IPS-NIHi7 (cell line): Measurements from ENCODE around the gene BRF1.

Source experiments
- DNase-seq: peaks from one replicate; pipeline ENCODE4 v3.0.0; 2012; ENCODE audit warnings: mixed read lengths; ENCODE audit errors: extremely low spot score

The BRF1 gene

GRCh38 chr14:105196265-105196960 lies 104.4 kb downstream of the BRF1 start:
- peak; percentile 65 for DNase-seq

- DNase-seq: no peak
These were observed 105.1 kb downstream of the BRF1 start for GRCh38 chr14:105195522-105196264.

- no peak for DNase-seq
These were observed 105.8 kb downstream of the BRF1 start for GRCh38 chr14:105195051-105195450.

DNA sequence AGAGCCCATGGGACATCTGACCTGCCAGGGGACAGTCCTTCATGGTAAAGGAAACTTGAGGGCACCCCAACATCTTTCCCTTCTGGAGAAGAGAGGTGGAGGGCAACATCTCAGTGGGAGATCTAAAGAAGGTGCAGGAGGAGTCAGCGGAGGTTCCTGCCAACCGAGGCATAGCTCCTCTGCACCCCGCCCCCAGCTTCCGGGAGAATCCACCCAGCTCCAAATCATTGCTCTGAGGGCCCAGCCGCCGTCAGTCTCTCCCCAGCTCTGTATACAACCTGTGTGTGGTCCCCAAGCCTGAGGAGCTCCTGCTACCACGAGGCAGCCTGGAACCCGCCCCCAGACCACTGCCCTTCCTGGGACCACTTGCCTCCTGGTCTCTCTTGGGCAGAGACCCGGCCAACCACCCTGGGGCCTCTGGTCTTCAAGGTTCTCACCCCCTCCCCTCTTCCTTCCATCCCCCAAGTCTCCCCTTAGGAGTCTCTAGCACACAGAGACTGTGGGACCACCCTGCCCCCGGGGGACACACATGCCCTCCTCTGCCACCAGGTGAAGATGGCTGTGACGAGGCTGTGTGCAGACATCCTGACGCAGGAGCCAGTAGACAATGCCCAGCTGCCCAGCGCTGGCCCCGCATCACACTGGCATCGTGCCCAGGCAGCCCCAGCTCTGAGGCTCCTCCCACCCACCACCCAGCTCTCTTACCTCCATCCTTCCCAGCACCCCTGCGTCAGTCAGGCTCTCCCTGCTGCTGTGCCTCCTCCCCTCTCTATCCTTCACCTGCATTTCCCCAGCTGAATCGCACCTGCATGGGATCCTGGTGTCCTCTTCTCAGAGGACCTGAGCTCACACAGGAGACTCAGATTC lies 106.7 kb downstream of the BRF1 start:
- no peak for DNase-seq

DNA sequence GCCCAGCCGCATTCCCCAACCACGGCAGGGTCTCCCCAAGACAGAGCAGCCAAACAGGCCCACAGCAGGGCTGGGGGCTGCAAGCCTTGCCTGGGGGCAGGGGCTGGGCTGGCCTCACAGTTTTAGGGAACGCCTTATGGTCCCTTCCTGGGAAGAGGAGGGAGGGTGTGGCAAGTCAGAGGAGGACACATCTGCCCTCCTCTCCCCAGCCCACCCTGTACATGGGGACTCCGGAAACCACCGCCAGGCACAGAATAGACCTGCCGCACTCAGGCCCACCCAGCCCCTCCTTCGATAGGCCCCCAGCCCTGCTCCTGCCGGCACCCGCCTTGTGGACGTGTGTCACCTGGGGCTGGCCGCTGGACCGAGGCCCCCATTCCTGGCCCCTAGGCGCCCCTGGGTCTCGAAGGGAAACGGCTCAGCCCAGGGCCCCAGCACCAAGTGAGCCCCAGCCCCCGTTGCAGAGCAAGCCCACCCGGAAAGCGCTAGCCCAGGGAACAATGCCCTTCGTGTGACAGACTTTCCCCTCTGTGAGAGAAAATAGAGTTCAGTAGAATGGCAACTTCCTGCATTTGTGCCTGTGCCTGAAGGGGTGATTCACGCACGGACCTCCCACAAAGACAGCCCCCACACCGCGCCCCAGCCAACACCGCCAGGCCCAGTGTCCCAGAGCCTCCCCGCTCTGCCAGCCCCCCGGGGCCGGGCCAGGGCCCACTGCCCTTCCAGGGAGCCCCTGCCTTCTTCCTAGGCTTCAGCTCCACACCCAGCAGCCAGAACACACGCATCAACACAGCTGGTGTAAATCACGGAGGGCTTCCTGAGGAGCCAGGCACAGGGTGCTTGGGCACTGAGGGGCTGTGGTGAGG lies 107.7 kb downstream of the BRF1 start:
- no peak for DNase-seq

GRCh38 chr14:105187935-105188524 lies 112.8 kb downstream of the BRF1 start:
- peak; percentile 65 for DNase-seq

- DNase-seq: no peak
These were observed 113.7 kb downstream of the BRF1 start for GRCh38 chr14:105187116-105187515.

GRCh38 chr14:105185973-105186372 lies 114.8 kb downstream of the BRF1 start:
- DNase-seq: no peak

- no peak for DNase-seq
These were observed 115.8 kb downstream of the BRF1 start for GRCh38 chr14:105185001-105185400.

- DNase-seq: no peak
These were observed 116.3 kb downstream of the BRF1 start for GRCh38 chr14:105184461-105184860.

GRCh38 chr14:105182296-105183020 lies 118.3 kb downstream of the BRF1 start:
- DNase-seq: no peak

DNA sequence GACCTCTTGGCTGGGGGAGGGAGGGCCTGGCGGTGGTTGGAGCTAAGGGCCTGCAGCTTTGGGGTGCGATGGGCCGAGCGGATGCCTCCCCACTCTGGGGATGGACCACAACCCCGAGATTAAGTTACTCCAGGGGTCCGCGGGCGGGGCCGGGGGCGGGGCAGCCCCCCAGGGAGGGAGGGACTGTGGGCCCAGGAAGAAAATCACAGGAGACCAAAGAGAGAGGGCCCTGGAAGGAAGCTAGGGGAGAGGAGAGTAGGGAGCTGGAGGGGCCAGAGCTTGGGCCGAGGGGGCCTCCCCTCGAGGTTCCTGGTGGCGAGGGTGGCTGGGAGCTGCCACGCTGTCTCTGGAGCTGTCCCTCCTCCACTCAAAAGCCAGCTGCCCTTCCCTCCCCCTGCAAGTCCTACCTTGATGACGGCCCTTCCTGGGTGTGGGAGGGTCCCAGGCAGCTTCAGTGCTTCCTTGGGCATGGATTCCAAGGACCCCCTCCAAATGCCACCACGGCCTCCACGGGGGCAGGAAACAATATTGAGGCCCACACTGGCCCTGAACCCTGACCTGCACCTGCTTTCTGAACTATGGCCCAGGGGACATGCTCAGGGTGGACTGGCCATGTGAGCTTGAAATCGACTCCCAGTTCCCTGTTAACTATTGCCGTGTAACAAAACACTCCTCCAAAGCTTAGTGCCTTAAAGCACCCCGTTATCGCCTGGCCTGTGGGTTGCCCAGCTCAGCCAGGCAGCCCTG lies 119.1 kb downstream of the BRF1 start:
- no peak for DNase-seq

GRCh38 chr14:105180592-105181548 lies 119.9 kb downstream of the BRF1 start, which contains the start of gene NUDT14:
Gene NUDT14 (minus strand): TSS chr14:105181312. CDS start chr14:105181209, 103 bp downstream.
- peak; percentile 95 for DNase-seq

- no peak for DNase-seq
These were observed 121.6 kb downstream of the BRF1 start for GRCh38 chr14:105179191-105179590.

GRCh38 chr14:105178868-105179140 lies 122.0 kb downstream of the BRF1 start:
- DNase-seq: no peak

GRCh38 chr14:105178069-105178867 lies 122.5 kb downstream of the BRF1 start:
- DNase-seq: no peak

DNA sequence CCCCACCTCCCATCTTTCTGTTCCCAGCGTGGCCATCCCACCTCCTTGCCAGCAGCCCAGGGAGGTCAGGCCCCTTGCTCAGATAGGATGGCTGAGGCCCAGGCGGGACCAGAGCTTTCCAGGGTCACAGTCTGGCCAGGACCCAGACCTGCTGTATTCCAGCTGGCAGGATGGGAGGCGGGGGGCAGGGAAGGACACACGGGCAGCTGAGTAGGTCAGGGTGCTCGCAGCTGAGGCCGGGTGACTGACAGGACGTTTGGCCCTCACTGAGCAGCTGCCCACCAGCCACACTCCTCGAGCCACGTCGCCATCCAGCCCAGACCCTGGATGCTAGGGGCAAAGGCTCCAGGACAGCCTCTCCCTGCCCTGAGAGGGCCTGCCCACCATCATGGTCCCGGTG lies 123.7 kb downstream of the BRF1 start:
- DNase-seq: no peak

DNA sequence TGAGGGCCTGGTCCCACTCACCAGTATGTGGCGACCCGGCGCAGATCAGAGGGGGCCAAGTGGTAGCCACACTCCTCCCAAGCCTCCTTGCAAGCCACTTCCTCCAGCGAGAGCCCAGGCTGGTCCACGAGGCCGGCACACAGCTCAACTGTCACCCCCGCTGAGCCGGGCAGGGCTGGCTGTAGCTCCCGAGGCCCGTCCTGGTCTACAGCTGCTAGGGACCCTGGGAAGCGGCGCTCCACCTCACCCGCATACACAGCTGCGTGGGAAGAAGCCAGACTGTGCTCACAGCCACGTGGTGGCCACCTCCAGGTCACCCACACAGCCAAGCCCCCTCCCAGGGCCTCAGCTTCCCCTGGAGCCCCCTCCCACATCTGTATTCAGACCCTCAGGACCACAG lies 124.3 kb downstream of the BRF1 start:
- DNase-seq: no peak
